ENCODE measurements around the gene SSR1. TPM values are rescaled to one million over a fixed set of nuclear protein-coding genes. Genes with fewer than 3 reads are reported as not detected.
A peak's percentile ranks its signal among the peaks of the same experiment; 100 is the strongest.

The SSR1 gene
- total and polyA plus RNA-seq, 2 of the 13 experiments (the other 11 are each of a cell fraction or from before 2014, with no cell fraction given), result 203 to 243 TPM

DNA sequence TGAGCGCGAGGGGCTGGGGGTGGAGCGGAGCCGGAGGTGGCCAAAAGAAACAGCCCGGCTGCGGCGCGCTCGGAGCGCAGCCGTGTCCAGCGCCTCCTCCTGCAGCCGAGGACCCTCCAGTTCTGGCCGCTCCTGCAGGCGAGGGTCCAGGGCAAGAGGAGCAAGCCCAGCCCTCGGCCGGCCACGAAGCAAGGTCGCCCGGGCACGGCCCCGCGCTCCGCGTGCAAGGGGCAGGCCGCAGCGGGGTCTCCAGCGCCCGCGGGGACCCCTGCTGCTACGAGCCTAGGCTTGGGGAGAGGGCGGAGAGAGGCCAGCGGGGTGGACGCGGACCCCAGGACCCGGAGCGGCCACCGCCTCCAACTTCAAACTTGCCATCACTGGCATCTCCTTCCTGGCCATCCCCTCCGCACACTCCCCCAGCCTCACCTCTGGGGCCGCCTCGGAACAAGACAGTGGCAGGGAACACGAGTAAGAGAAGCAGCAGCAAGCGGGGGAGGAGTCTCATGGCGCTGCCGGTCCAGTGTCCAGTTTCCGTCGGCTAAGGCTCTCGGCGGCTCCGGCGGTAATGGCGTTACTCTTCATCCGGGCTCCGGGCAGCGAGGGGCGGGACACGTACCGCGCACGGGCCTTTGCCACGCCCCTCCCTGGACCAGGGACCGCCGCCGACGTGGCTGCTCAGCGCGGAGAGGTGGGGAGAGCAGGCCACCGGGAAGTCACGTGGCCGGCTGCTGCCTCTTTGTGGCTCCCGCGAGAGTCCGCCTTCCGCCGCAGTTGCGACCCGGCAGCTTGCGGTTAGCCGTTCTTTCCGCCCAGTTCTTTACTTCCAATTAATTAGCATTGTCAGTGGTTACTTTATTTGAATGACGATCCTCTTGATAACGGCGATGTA is at the start of gene SSR1 (continued):
- TF ChIP-seq REXO4 (CRISPR knock-in tag; IDR thresholded peaks at IDR 0.05; ENCODE audit: borderline replicate concordance), result no peak
- no peak for TF ChIP-seq HHEX (CRISPR knock-in tag; IDR thresholded peaks at IDR 0.05)
- peak; percentile 74; the same call in 1 of the 2 replicates for TF ChIP-seq HIVEP1 (CRISPR knock-in tag; IDR thresholded peaks at IDR 0.05)
- no peak for TF ChIP-seq ATM (IDR thresholded peaks at IDR 0.05; ENCODE audit: borderline replicate concordance)
- peak; percentile 98 for TF ChIP-seq TARDBP (CRISPR knock-in tag; IDR thresholded peaks at IDR 0.05)
- TF ChIP-seq SRF (IDR thresholded peaks at IDR 0.05; ENCODE audit: low read depth, low read length), result no peak
- TF ChIP-seq ZNF430 (CRISPR knock-in tag; IDR thresholded peaks at IDR 0.05), result peak; percentile 84
- no peak; the same call in 1 of the 2 replicates for TF ChIP-seq ATF2 (CRISPR knock-in tag; IDR thresholded peaks at IDR 0.05)
- peak; percentile 83 for TF ChIP-seq ZIK1 (CRISPR knock-in tag; IDR thresholded peaks at IDR 0.05; ENCODE audit: borderline replicate concordance, low read depth)
- TF ChIP-seq FOXK1 (CRISPR knock-in tag; IDR thresholded peaks at IDR 0.05; ENCODE audit: borderline replicate concordance, low read depth), result peak; percentile 63
- TF ChIP-seq CCDC6 (CRISPR knock-in tag; IDR thresholded peaks at IDR 0.05), result peak; percentile 93
- no peak; the same call in 1 of the 2 replicates for TF ChIP-seq BRD4 (CRISPR knock-in tag; IDR thresholded peaks at IDR 0.05)
- TF ChIP-seq ATF7 (IDR thresholded peaks at IDR 0.05), result no peak
- TF ChIP-seq ATF7 (CRISPR knock-in tag; IDR thresholded peaks at IDR 0.05), result no peak
- TF ChIP-seq GATA4 (IDR thresholded peaks at IDR 0.05; ENCODE audit: borderline replicate concordance, low read depth), result peak; percentile 62
- TF ChIP-seq MAZ (IDR thresholded peaks at IDR 0.05; ENCODE audit: borderline replicate concordance, low read depth, low read length), result peak; percentile 60
- TF ChIP-seq MAZ (CRISPR knock-in tag; IDR thresholded peaks at IDR 0.05; ENCODE audit: low read depth), result peak; percentile 96
- TF ChIP-seq TBX3 (IDR thresholded peaks at IDR 0.05; ENCODE audit: borderline replicate concordance), result no peak
- TF ChIP-seq PREB (CRISPR knock-in tag; IDR thresholded peaks at IDR 0.05), result 0 out of 2 replicates have a peak, but pooled peaks have one; percentile 62
- peak; percentile 85 for TF ChIP-seq SP1 (IDR thresholded peaks at IDR 0.05)
- TF ChIP-seq SP1 (CRISPR knock-in tag; IDR thresholded peaks at IDR 0.05), result peak; percentile 94
- TF ChIP-seq LCORL (IDR thresholded peaks at IDR 0.05), result no peak
- TF ChIP-seq LCORL (CRISPR knock-in tag; IDR thresholded peaks at IDR 0.05), result peak; percentile 86
- TF ChIP-seq MYC (CRISPR knock-in tag; IDR thresholded peaks at IDR 0.05; ENCODE audit: borderline replicate concordance), result peak; percentile 95
- peak; percentile 64 for TF ChIP-seq KDM4B (CRISPR knock-in tag; IDR thresholded peaks at IDR 0.05)
- peak; percentile 95 for TF ChIP-seq ZNF788 (CRISPR knock-in tag; IDR thresholded peaks at IDR 0.05; ENCODE audit: borderline replicate concordance)
- peak; percentile 56 for TF ChIP-seq RXRB (CRISPR knock-in tag; IDR thresholded peaks at IDR 0.05; ENCODE audit: borderline replicate concordance)
- peak; percentile 97 to 98 for TF ChIP-seq POLR2A (IDR thresholded peaks at IDR 0.05; ENCODE audit: insufficient read depth in 1 of 2, low read depth in 2 of 2, low read length in 2 of 2)
- TF ChIP-seq ZNF607 (CRISPR knock-in tag; IDR thresholded peaks at IDR 0.05; ENCODE audit: borderline replicate concordance), result peak; percentile 71; the same call in 1 of the 2 replicates
- TF ChIP-seq FOSL1 (CRISPR knock-in tag; IDR thresholded peaks at IDR 0.05; ENCODE audit: borderline replicate concordance), result no peak
- no peak for TF ChIP-seq MBNL3 (CRISPR knock-in tag; conservative IDR thresholded peaks at IDR 0.05)
